Colonic mucosa (tissue), 4 donors: Measurements from ENCODE around the gene TMPRSS3. TPM values are rescaled to one million over a fixed set of nuclear protein-coding genes. Genes with fewer than 3 reads are reported as not detected.

Experiments used
- DNase-seq: peaks from one replicate; pipeline ENCODE4 v3.0.0-alpha.2; 2020
- H3K27ac ChIP-seq: fragments of 200-600 bp; one replicate; pipeline ENCODE4 v1.8.0; 2021
- H3K27me3 ChIP-seq: fragments of 200-600 bp; one replicate; pipeline ENCODE4 v1.8.0; 2021
- H3K36me3 ChIP-seq: fragments of 200-600 bp; one replicate; pipeline ENCODE4 v1.8.0; 2021
- H3K4me1 ChIP-seq: fragments of 200-600 bp; one replicate; pipeline ENCODE4 v1.8.0; 2021; ENCODE audit warnings: mild to moderate bottlenecking
- H3K4me3 ChIP-seq: fragments of 200-600 bp; one replicate; pipeline ENCODE4 v1.8.0; 2021
- H3K9ac ChIP-seq, 2 donors: one replicate each; pipeline ENCODE4 v1.7.0; 2013; ENCODE audit warnings: control low read depth in 2 of 2, low read depth in 2 of 2, low read length in 2 of 2
- H3K9me3 ChIP-seq: fragments of 200-600 bp; one replicate; pipeline ENCODE4 v1.8.0; 2021
- intact Hi-C: fragments of 100-400 bp; cut with DNase I; formaldehyde crosslinking; loops from one replicate; pipeline ENCODE4 v1.14.1; 2022
- total RNA-seq, 2 donors: library from RNA; stranded (reverse); fragmentation: NEBNext Ultra II Directional in 1 of 2; extraction: Animal tissue kit (Norgen Biotek cat#: 25700) in 1 of 2; gene quantifications; one replicate each; pipeline ENCODE4 v1.2.1, GENCODE V29; 2021
- TF ChIP-seq, protein P1 (sequence below): fragments of 200-600 bp; IDR thresholded peaks from one replicate; pipeline ENCODE4 v1.8.0; 2022; ENCODE audit warnings: antibody characterized with exemption, mild to moderate bottlenecking
- donor health status: healthy.
- donor health status: DM: no; HTN: no; CAD: no.
- donor health status: DM: no; HTN: no; CAD: no.

TMPRSS3 gene
- total RNA-seq, 2 donors from 2014 or later, result 0.82 to 1.2 TPM

DNA sequence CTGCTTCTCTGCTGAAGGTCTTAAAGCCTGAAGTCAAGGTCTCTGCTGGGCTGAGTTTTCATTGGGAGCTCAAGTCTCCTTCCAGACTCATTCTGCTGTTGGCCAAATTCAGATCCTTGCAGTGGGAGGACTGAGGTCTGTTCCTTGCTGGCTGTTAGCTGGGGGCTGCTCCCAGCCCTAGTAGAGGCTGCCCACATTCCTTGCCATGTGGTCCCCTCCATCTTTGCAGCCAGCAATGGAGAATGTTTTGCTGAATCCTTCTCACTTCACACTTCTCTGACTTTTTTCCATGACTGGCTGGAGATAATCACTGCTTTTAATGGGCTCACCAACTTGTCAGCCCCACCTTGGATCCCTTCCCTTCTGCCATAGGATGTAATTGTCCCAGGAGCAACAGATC is 41.1 kb upstream of the TMPRSS3 start:
- Histone ChIP-seq H3K27ac (no peak overlapping the region), H3K4me3 (no peak overlapping the region), H3K27me3 (no peaks in the 10 kb centered on the region), H3K9ac (no peak overlapping the region), H3K36me3 (no peaks in the 10 kb centered on the region), H3K4me1 (no peaks in the 10 kb centered on the region), H3K9me3 (peaks cover 3% of the 10 kb centered on the region)
- no peak for DNase-seq
- TF ChIP-seq, protein P1, sequence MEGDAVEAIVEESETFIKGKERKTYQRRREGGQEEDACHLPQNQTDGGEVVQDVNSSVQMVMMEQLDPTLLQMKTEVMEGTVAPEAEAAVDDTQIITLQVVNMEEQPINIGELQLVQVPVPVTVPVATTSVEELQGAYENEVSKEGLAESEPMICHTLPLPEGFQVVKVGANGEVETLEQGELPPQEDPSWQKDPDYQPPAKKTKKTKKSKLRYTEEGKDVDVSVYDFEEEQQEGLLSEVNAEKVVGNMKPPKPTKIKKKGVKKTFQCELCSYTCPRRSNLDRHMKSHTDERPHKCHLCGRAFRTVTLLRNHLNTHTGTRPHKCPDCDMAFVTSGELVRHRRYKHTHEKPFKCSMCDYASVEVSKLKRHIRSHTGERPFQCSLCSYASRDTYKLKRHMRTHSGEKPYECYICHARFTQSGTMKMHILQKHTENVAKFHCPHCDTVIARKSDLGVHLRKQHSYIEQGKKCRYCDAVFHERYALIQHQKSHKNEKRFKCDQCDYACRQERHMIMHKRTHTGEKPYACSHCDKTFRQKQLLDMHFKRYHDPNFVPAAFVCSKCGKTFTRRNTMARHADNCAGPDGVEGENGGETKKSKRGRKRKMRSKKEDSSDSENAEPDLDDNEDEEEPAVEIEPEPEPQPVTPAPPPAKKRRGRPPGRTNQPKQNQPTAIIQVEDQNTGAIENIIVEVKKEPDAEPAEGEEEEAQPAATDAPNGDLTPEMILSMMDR, result no peak
- intact Hi-C loops, result no loop called here

DNA sequence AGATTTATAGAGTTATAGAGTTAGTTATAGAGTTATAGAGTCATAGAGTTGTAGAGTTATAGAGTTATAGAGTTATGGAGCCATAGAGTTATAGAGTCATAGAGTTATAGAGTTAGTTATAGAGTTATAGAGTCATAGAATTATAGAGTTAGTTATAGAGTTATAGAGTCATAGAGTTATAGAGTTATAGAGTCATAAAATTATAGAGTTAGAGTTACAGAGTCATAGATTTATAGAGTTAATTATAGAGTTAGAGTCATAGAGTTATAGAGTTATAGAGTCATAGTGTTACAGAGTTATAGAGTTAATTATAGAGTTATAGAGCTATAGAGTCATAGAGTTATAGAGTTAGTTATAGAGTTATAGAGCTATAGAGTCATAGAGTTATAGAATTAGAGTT is 40.0 kb upstream of the TMPRSS3 start:
- Histone ChIP-seq H3K27ac (no peak overlapping the region), H3K9me3 (peaks cover 3% of the 10 kb centered on the region), H3K27me3 (no peaks in the 10 kb centered on the region), H3K4me1 (no peaks in the 10 kb centered on the region), H3K36me3 (no peaks in the 10 kb centered on the region), H3K9ac (no peak overlapping the region), H3K4me3 (no peak overlapping the region)
- intact Hi-C loops, result no loop called here
- DNase-seq, result no peak
- TF ChIP-seq, protein P1, result no peak

DNA sequence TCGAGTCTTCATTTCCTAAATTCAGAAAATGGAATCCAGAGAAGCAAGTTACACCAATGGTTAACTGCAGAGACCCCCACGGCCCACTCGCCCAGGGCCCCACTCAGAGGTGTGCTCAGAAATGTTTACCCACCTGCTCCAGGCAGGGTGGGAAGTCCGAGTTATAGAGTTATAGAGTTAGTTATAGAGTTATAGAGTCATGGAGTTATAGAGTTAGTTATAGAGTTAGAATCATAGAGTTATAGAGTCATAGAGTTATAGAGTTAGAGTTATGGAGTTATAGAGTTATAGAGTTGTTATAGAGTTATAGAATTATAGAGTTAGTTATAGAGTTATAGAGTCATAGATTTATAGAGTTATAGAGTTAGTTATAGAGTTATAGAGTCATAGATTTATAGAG is 39.5 kb upstream of the TMPRSS3 start:
- Histone ChIP-seq H3K9me3 (peaks cover 3% of the 10 kb centered on the region), H3K27ac (no peak overlapping the region), H3K36me3 (no peaks in the 10 kb centered on the region), H3K4me3 (no peak overlapping the region), H3K4me1 (no peaks in the 10 kb centered on the region), H3K27me3 (no peaks in the 10 kb centered on the region), H3K9ac (no peak overlapping the region)
- intact Hi-C loops, result no loop called here
- no peak for DNase-seq
- TF ChIP-seq, protein P1, result no peak

DNA sequence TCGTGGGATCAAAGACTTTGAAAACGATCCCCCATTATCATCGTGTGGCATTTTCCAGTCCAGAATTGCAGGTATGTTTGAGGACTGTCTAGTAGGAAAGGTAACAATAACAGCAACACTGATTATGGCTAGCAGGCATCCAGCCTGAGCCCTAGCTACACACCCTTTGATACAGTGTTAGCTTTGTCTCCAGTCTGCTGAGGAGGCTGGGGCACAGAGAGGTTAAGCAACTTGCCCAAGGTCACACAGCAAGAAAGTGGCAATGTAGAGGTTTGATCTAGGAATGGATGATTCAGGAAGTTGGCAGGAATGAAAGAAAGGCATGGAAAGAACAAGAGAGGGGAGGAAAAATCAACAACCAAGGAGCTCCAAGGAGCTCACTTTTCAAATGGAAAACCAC is 39.0 kb upstream of the TMPRSS3 start:
- Histone ChIP-seq H3K4me1 (no peaks in the 10 kb centered on the region), H3K36me3 (no peaks in the 10 kb centered on the region), H3K9ac (no peak overlapping the region), H3K9me3 (peaks cover 3% of the 10 kb centered on the region), H3K27me3 (no peaks in the 10 kb centered on the region), H3K27ac (no peak overlapping the region), H3K4me3 (no peak overlapping the region)
- intact Hi-C loops, result no loop called here
- TF ChIP-seq, protein P1, result no peak
- DNase-seq, result no peak

DNA sequence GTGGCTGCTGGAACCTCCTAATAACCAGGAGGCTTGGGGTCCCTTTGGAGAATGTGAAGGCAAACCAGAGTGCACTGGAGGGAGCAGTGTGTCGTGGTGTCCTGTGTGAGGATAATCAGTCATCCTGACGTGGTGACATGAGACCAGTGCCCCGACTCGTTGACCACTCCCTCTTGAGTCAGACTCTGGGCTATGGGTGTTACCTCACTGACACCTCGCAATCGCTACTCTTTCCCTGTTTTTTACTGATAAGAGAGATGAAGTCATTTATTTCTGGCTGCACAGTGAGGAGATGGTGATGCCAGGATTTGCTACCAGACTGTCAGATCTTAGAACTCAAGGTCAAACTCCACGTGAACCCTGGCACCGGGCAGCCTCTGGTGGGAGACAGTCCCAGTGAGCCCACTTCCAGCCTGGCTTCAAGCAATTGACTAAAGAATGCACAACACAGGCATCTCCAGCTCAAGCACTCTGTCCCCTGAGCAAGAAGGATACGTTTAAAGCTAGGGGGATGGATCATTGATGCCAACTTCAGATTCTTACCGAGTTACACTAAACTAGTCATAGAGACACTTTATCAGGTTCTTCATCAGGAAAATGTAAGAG is 38.2 kb upstream of the TMPRSS3 start:
- H3K27ac ChIP-seq, result no peak overlapping the region
- no peaks in the 10 kb centered on the region for H3K36me3 ChIP-seq
- H3K4me3 ChIP-seq, result no peak overlapping the region
- H3K27me3 ChIP-seq, result no peaks in the 10 kb centered on the region
- peak; percentile 67 for DNase-seq
- TF ChIP-seq, protein P1, result no peak
- intact Hi-C loops, result no loop called here
- H3K9me3 ChIP-seq, result peaks cover 3% of the 10 kb centered on the region
- no peaks in the 10 kb centered on the region for H3K4me1 ChIP-seq
- H3K9ac ChIP-seq, result no peak overlapping the region
